Measurements from ENCODE around the gene CCDC141.

DNA sequence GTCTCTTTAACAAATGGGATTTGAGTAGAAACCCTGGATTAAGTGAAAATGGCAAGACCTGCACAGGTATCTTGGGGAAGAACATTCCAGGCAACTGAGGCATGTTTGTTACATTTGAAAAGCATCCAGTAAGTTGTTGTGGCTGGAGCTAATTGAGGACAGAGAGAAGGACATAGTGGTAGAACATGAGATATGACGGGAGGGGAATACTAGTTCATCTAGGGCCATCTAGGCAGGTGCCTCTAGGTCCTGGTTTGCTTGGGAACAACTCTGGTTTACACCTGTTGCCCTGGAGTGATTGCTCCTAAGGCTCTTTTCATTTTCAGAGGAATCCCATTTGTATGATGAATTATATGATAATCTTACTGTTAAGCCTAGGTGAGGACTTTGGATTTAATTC is 19.7 kb upstream of the CCDC141 start:
- TF ChIP-seq POLR2AphosphoS5 (IDR thresholded peaks at IDR 0.05; ENCODE audit: low read depth), result no peak
- TF ChIP-seq EZH2phosphoT487 (IDR thresholded peaks at IDR 0.05; ENCODE audit: unreplicated experiment), result no peak
- TF ChIP-seq, protein P1, sequence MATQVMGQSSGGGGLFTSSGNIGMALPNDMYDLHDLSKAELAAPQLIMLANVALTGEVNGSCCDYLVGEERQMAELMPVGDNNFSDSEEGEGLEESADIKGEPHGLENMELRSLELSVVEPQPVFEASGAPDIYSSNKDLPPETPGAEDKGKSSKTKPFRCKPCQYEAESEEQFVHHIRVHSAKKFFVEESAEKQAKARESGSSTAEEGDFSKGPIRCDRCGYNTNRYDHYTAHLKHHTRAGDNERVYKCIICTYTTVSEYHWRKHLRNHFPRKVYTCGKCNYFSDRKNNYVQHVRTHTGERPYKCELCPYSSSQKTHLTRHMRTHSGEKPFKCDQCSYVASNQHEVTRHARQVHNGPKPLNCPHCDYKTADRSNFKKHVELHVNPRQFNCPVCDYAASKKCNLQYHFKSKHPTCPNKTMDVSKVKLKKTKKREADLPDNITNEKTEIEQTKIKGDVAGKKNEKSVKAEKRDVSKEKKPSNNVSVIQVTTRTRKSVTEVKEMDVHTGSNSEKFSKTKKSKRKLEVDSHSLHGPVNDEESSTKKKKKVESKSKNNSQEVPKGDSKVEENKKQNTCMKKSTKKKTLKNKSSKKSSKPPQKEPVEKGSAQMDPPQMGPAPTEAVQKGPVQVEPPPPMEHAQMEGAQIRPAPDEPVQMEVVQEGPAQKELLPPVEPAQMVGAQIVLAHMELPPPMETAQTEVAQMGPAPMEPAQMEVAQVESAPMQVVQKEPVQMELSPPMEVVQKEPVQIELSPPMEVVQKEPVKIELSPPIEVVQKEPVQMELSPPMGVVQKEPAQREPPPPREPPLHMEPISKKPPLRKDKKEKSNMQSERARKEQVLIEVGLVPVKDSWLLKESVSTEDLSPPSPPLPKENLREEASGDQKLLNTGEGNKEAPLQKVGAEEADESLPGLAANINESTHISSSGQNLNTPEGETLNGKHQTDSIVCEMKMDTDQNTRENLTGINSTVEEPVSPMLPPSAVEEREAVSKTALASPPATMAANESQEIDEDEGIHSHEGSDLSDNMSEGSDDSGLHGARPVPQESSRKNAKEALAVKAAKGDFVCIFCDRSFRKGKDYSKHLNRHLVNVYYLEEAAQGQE (IDR thresholded peaks at IDR 0.05; ENCODE audit: unreplicated experiment), result no peak
- TF ChIP-seq, protein P2, sequence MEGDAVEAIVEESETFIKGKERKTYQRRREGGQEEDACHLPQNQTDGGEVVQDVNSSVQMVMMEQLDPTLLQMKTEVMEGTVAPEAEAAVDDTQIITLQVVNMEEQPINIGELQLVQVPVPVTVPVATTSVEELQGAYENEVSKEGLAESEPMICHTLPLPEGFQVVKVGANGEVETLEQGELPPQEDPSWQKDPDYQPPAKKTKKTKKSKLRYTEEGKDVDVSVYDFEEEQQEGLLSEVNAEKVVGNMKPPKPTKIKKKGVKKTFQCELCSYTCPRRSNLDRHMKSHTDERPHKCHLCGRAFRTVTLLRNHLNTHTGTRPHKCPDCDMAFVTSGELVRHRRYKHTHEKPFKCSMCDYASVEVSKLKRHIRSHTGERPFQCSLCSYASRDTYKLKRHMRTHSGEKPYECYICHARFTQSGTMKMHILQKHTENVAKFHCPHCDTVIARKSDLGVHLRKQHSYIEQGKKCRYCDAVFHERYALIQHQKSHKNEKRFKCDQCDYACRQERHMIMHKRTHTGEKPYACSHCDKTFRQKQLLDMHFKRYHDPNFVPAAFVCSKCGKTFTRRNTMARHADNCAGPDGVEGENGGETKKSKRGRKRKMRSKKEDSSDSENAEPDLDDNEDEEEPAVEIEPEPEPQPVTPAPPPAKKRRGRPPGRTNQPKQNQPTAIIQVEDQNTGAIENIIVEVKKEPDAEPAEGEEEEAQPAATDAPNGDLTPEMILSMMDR (conservative IDR thresholded peaks at IDR 0.05; ENCODE audit: low read depth in 2 of 2), result no peak
- TF ChIP-seq, protein P3, sequence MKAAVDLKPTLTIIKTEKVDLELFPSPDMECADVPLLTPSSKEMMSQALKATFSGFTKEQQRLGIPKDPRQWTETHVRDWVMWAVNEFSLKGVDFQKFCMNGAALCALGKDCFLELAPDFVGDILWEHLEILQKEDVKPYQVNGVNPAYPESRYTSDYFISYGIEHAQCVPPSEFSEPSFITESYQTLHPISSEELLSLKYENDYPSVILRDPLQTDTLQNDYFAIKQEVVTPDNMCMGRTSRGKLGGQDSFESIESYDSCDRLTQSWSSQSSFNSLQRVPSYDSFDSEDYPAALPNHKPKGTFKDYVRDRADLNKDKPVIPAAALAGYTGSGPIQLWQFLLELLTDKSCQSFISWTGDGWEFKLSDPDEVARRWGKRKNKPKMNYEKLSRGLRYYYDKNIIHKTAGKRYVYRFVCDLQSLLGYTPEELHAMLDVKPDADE (IDR thresholded peaks at IDR 0.05), result no peak

Data from GM23338 (cell line).